ENCODE measurements around the gene MACROD2.

MACROD2 gene

DNA sequence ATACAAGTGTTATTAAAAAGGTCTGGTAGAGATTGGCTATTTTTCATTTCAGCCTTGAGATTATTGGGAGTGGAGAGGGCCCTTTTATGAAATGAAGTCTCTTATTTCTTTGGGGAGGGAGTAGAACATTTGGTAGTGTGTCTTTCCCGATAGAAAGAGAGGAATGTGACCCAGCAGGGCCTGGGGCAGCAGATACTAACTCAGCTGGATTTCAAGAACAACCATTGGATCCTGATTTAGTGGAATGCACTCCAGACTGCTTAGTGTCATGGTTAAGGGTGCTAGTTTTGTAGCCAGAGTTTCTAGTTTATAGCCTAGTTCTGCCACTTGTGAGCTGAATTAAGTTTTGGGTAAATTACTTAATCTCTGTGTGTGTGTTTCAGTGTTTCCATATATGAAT is 360.5 kb downstream of the MACROD2 start:
- no peaks in the 10 kb centered on the region; the same call in 1 of the 2 replicates for H3K27me3 ChIP-seq (ENCODE audit: low read depth)
- in situ Hi-C loops (cut with MboI; ENCODE audit: low sequenced_read_pairs), result no loop called here
- H3K9me3 ChIP-seq, result no peaks in the 10 kb centered on the region
- DNase-seq (ENCODE audit: low spot score in 2 of 2), result no peak
- H3K4me1 ChIP-seq, result no peaks in the 10 kb centered on the region
- H3K4me3 ChIP-seq, result no peak overlapping the region
- H3K36me3 ChIP-seq (replicated peaks), result no peaks in the 10 kb centered on the region

- Histone ChIP-seq H3K27me3 (ENCODE audit: low read depth) (no peaks in the 10 kb centered on the region), H3K9me3 (no peaks in the 10 kb centered on the region), H3K4me1 (no peaks in the 10 kb centered on the region), H3K4me3 (no peak overlapping the region), H3K36me3 (replicated peaks) (no peaks in the 10 kb centered on the region)
- in situ Hi-C loops (cut with MboI; ENCODE audit: low sequenced_read_pairs), result no loop called here
- no peak for DNase-seq (ENCODE audit: low spot score in 2 of 2)
Measured at GRCh38 chr20:14360416-14360815, 365.1 kb downstream of the MACROD2 start.

- Histone ChIP-seq H3K4me1 (no peaks in the 10 kb centered on the region), H3K36me3 (replicated peaks) (no peaks in the 10 kb centered on the region), H3K27me3 (ENCODE audit: low read depth) (no peaks in the 10 kb centered on the region), H3K4me3 (no peak overlapping the region), H3K9me3 (no peaks in the 10 kb centered on the region)
- in situ Hi-C loops (cut with MboI; ENCODE audit: low sequenced_read_pairs), result no loop called here
- DNase-seq (ENCODE audit: low spot score in 2 of 2), result no peak
Measured at GRCh38 chr20:14361509-14362345, 366.4 kb downstream of the MACROD2 start.

DNA sequence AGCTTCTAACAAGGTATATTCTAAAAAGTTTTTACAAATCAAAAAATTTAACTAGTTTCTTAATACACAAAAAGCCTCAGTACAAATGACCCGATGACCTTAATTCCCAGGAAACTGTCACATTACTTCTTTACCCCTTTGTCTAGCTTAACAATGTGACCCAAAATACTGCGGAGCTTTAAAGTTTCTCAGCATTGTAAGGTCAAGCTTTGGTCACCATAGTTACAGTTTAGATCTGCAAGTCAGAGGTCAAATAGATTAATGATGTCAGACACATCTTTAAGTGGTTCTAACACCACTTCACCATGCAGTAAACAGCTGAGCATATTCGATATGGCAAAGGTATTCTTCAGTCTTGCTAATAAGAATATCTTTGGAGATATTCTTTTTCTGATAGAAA is 378.9 kb downstream of the MACROD2 start:
- no peaks in the 10 kb centered on the region for H3K9me3 ChIP-seq
- no peaks in the 10 kb centered on the region for H3K4me1 ChIP-seq
- H3K27me3 ChIP-seq (ENCODE audit: low read depth), result no peaks in the 10 kb centered on the region
- H3K4me3 ChIP-seq, result no peak overlapping the region
- no peaks in the 10 kb centered on the region for H3K36me3 ChIP-seq (replicated peaks)
- in situ Hi-C loops (cut with MboI; ENCODE audit: low sequenced_read_pairs), result no loop called here
- no peak for DNase-seq (ENCODE audit: low spot score in 2 of 2)

GRCh38 chr20:14375416-14375985 is 380.2 kb downstream of the MACROD2 start:
- Histone ChIP-seq H3K4me1 (no peaks in the 10 kb centered on the region), H3K36me3 (replicated peaks) (no peaks in the 10 kb centered on the region), H3K4me3 (no peak overlapping the region), H3K27me3 (ENCODE audit: low read depth) (no peaks in the 10 kb centered on the region), H3K9me3 (no peaks in the 10 kb centered on the region)
- in situ Hi-C loops (cut with MboI; ENCODE audit: low sequenced_read_pairs), result no loop called here
- DNase-seq (ENCODE audit: low spot score in 2 of 2), result no peak

GRCh38 chr20:14378326-14378725 is 383.0 kb downstream of the MACROD2 start:
- Histone ChIP-seq H3K27me3 (ENCODE audit: low read depth) (no peaks in the 10 kb centered on the region), H3K36me3 (replicated peaks) (no peaks in the 10 kb centered on the region), H3K4me3 (no peak overlapping the region), H3K4me1 (no peaks in the 10 kb centered on the region), H3K9me3 (no peaks in the 10 kb centered on the region)
- in situ Hi-C loops (cut with MboI; ENCODE audit: low sequenced_read_pairs), result no loop called here
- DNase-seq (ENCODE audit: low spot score in 2 of 2), result no peak

DNA sequence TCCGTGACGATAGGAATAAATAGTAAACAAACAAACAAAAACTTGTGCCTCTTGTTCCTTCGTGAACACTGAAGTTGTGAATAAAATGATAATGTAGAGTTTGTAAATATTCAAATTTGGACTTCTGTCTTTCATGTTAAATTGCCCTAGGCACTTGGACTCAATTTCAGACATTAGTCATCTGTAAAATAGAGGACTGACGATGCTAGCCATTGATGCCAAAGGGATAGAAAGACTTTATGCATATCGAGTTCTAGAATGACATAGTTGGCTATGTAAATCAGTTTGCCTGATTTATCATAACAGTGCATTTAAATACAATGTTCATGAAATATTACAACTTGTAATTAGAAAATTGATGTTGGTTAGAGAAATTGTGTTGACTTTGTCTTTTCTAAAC is 388.0 kb downstream of the MACROD2 start:
- no peaks in the 10 kb centered on the region; the same call in 1 of the 2 replicates for H3K27me3 ChIP-seq (ENCODE audit: low read depth)
- DNase-seq (ENCODE audit: low spot score in 2 of 2), result no peak
- H3K4me1 ChIP-seq, result no peaks in the 10 kb centered on the region
- in situ Hi-C loops (cut with MboI; ENCODE audit: low sequenced_read_pairs), result no loop called here
- H3K4me3 ChIP-seq, result no peak overlapping the region
- H3K9me3 ChIP-seq, result no peaks in the 10 kb centered on the region
- H3K36me3 ChIP-seq (replicated peaks), result no peaks in the 10 kb centered on the region

DNA sequence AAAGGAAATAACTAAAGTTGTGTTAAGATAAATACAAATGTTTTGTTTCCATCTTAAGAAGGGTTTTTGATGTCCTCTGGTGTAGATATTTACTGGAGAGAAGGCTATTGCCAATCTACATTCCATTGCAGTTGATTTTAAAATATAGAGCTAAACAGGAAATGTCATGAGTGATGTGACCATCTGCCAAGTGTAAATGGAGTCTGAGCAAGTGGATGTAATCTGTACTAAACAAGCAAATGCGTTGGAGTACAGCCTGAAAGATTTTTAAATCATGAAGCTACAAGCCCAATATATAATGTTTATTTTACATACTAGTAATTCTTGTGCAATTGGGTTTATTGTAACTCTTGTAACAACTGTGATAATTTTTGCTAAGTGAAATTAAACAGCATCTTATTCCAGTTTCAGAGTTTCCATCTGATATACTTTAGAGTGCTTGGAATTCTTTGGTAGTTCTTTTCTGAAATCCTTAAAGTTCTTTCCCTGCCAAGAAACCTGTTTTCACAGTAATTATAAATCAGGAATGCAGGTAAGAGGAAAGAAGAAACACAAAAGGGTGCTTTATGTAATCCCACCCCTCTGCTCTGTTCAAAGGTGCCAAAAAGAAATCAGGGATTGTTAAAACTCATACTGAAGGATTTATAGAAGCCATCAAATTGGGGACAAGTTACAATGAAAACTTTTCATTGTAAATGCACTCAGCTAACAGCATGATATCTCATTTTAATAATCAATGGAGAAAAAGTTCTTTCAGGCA is 389.3 kb downstream of the MACROD2 start:
- Histone ChIP-seq H3K4me1 (no peaks in the 10 kb centered on the region), H3K27me3 (ENCODE audit: low read depth) (no peaks in the 10 kb centered on the region; the same call in 1 of the 2 replicates), H3K4me3 (no peak overlapping the region), H3K9me3 (no peaks in the 10 kb centered on the region), H3K36me3 (replicated peaks) (no peaks in the 10 kb centered on the region)
- no peak for DNase-seq (ENCODE audit: low spot score in 2 of 2)
- in situ Hi-C loops (cut with MboI; ENCODE audit: low sequenced_read_pairs), result no loop called here

- in situ Hi-C loops (cut with MboI; ENCODE audit: low sequenced_read_pairs), result no loop called here
- Histone ChIP-seq H3K36me3 (replicated peaks) (no peaks in the 10 kb centered on the region), H3K27me3 (ENCODE audit: low read depth) (no peaks in the 10 kb centered on the region; the same call in 1 of the 2 replicates), H3K4me3 (no peak overlapping the region), H3K4me1 (no peaks in the 10 kb centered on the region), H3K9me3 (no peaks in the 10 kb centered on the region)
- no peak for DNase-seq (ENCODE audit: low spot score in 2 of 2)
Measured at GRCh38 chr20:14385176-14385740, 389.9 kb downstream of the MACROD2 start.

- Histone ChIP-seq H3K4me3 (no peak overlapping the region), H3K36me3 (replicated peaks) (no peaks in the 10 kb centered on the region), H3K4me1 (no peaks in the 10 kb centered on the region), H3K9me3 (no peaks in the 10 kb centered on the region), H3K27me3 (ENCODE audit: low read depth) (no peaks in the 10 kb centered on the region; the same call in 1 of the 2 replicates)
- no peak for DNase-seq (ENCODE audit: low spot score in 2 of 2)
- in situ Hi-C loops (cut with MboI; ENCODE audit: low sequenced_read_pairs), result no loop called here
Measured at GRCh38 chr20:14386726-14387125, 391.4 kb downstream of the MACROD2 start.

- Histone ChIP-seq H3K36me3 (replicated peaks) (no peaks in the 10 kb centered on the region), H3K4me3 (no peak overlapping the region), H3K27me3 (ENCODE audit: low read depth) (no peaks in the 10 kb centered on the region), H3K9me3 (no peaks in the 10 kb centered on the region), H3K4me1 (no peaks in the 10 kb centered on the region)
- DNase-seq (ENCODE audit: low spot score in 2 of 2), result no peak
- in situ Hi-C loops (cut with MboI; ENCODE audit: low sequenced_read_pairs), result no loop called here
Measured at GRCh38 chr20:14401479-14402138, 406.3 kb downstream of the MACROD2 start.

- Histone ChIP-seq H3K4me1 (no peaks in the 10 kb centered on the region), H3K4me3 (no peak overlapping the region)
- in situ Hi-C loops (cut with MboI; ENCODE audit: low sequenced_read_pairs), result no loop called here
Measured at GRCh38 chr20:14404515-14404914, 409.2 kb downstream of the MACROD2 start.

GRCh38 chr20:14406495-14406894 is 411.2 kb downstream of the MACROD2 start:
- H3K9me3 ChIP-seq, result no peaks in the 10 kb centered on the region
- no peaks in the 10 kb centered on the region for H3K27me3 ChIP-seq (ENCODE audit: low read depth)
- no peak for DNase-seq (ENCODE audit: low spot score in 2 of 2)
- no peak overlapping the region for H3K4me3 ChIP-seq
- in situ Hi-C loops (cut with MboI; ENCODE audit: low sequenced_read_pairs), result no loop called here
- no peaks in the 10 kb centered on the region for H3K4me1 ChIP-seq
- H3K36me3 ChIP-seq (replicated peaks), result no peaks in the 10 kb centered on the region

More at GRCh38 chr20:14404515-14404914, 409.2 kb downstream of the MACROD2 start:
- Histone ChIP-seq H3K9me3 (no peaks in the 10 kb centered on the region), H3K27me3 (ENCODE audit: low read depth) (no peaks in the 10 kb centered on the region), H3K36me3 (replicated peaks) (no peaks in the 10 kb centered on the region)
- no peak for DNase-seq (ENCODE audit: low spot score in 2 of 2)

Data from HAP-1 (cell line).